ENCODE data around the gene IQCM.

GRCh38 chr4:149707862-149708261 is 107.8 kb downstream of the IQCM start:
- TF ChIP-seq, protein P1, sequence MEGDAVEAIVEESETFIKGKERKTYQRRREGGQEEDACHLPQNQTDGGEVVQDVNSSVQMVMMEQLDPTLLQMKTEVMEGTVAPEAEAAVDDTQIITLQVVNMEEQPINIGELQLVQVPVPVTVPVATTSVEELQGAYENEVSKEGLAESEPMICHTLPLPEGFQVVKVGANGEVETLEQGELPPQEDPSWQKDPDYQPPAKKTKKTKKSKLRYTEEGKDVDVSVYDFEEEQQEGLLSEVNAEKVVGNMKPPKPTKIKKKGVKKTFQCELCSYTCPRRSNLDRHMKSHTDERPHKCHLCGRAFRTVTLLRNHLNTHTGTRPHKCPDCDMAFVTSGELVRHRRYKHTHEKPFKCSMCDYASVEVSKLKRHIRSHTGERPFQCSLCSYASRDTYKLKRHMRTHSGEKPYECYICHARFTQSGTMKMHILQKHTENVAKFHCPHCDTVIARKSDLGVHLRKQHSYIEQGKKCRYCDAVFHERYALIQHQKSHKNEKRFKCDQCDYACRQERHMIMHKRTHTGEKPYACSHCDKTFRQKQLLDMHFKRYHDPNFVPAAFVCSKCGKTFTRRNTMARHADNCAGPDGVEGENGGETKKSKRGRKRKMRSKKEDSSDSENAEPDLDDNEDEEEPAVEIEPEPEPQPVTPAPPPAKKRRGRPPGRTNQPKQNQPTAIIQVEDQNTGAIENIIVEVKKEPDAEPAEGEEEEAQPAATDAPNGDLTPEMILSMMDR (conservative IDR thresholded peaks at IDR 0.05 in 1 of 2, IDR thresholded peaks at IDR 0.05 in 1 of 2; ENCODE audit: low read depth in 1 of 2, low read length in 2 of 2), result no peak
- TF ChIP-seq EZH2 (IDR thresholded peaks at IDR 0.05; ENCODE audit: low read length, missing control alignments), result no peak
